T-helper 2 cell treated with Interferon-gamma antibody and Interleukin-4, amounts not matched to agents 5 μg/mL and 100 μg/mL, for 36 hours (primary cell): ENCODE results near the gene EPYC.

ENCODE experiments used
- DNase-seq: peaks from one replicate; pipeline ENCODE4 v3.0.0; 2021; ENCODE audit warnings: low spot score
- H3K27ac Mint-ChIP-seq: one replicate; pipeline ENCODE4 v1.8.0; 2021; ENCODE audit warnings: mild to moderate bottlenecking, mixed read lengths
- H3K27me3 Mint-ChIP-seq: one replicate; pipeline ENCODE4 v1.8.0; 2021; ENCODE audit warnings: low read depth, mixed read lengths
- H3K36me3 Mint-ChIP-seq: one replicate; pipeline ENCODE4 v1.8.0; 2021; ENCODE audit warnings: low read depth, mixed read lengths
- H3K4me1 Mint-ChIP-seq: one replicate; pipeline ENCODE4 v1.8.0; 2021; ENCODE audit warnings: low read depth, mixed read lengths
- H3K4me3 Mint-ChIP-seq: one replicate; pipeline ENCODE4 v1.8.0; 2022; ENCODE audit warnings: mild to moderate bottlenecking, moderate library complexity, mixed read lengths
- H3K9me3 Mint-ChIP-seq: one replicate; pipeline ENCODE4 v1.8.0; 2021; ENCODE audit warnings: mixed read lengths

The EPYC gene

GRCh38 chr12:90959538-90960139 is 45.1 kb downstream of the EPYC start:
- H3K27ac Mint-ChIP-seq, result no peak overlapping the region
- H3K4me1 Mint-ChIP-seq, result no peaks in the 10 kb centered on the region
- no peaks in the 10 kb centered on the region for H3K27me3 Mint-ChIP-seq
- no peaks in the 10 kb centered on the region for H3K36me3 Mint-ChIP-seq
- no peak overlapping the region for H3K4me3 Mint-ChIP-seq
- no peak for DNase-seq
- H3K9me3 Mint-ChIP-seq, result no peaks in the 10 kb centered on the region

GRCh38 chr12:90959032-90959431 is 45.7 kb downstream of the EPYC start:
- Mint-ChIP-seq H3K27me3 (no peaks in the 10 kb centered on the region), H3K36me3 (no peaks in the 10 kb centered on the region), H3K9me3 (no peaks in the 10 kb centered on the region), H3K27ac (no peak overlapping the region), H3K4me1 (no peaks in the 10 kb centered on the region), H3K4me3 (no peak overlapping the region)
- no peak for DNase-seq

GRCh38 chr12:90958347-90958746 is 46.4 kb downstream of the EPYC start:
- H3K27me3 Mint-ChIP-seq, result peaks cover 3% of the 10 kb centered on the region
- no peaks in the 10 kb centered on the region for H3K4me1 Mint-ChIP-seq
- no peak for DNase-seq
- H3K9me3 Mint-ChIP-seq, result no peaks in the 10 kb centered on the region
- H3K27ac Mint-ChIP-seq, result no peak overlapping the region
- no peak overlapping the region for H3K4me3 Mint-ChIP-seq
- H3K36me3 Mint-ChIP-seq, result no peaks in the 10 kb centered on the region

- H3K9me3 Mint-ChIP-seq, result no peaks in the 10 kb centered on the region
- no peaks in the 10 kb centered on the region for H3K36me3 Mint-ChIP-seq
- peaks cover 3% of the 10 kb centered on the region for H3K27me3 Mint-ChIP-seq
- no peak for DNase-seq
- H3K27ac Mint-ChIP-seq, result no peak within 1 kb of the TSS
- no peak within 1 kb of the TSS for H3K4me3 Mint-ChIP-seq
- no peaks in the 10 kb centered on the region for H3K4me1 Mint-ChIP-seq
These were observed 49.9 kb downstream of the EPYC start, which contains the start of gene CCER1 for GRCh38 chr12:90954921-90955320. Gene CCER1, minus strand, starts transcription at chr12:90955176. Its CDS starts 434 bp downstream, at chr12:90954742.

GRCh38 chr12:90954428-90954827 is 50.3 kb downstream of the EPYC start:
- H3K27ac Mint-ChIP-seq, result no peak overlapping the region
- no peaks in the 10 kb centered on the region for H3K4me1 Mint-ChIP-seq
- H3K9me3 Mint-ChIP-seq, result no peaks in the 10 kb centered on the region
- no peaks in the 10 kb centered on the region for H3K36me3 Mint-ChIP-seq
- H3K27me3 Mint-ChIP-seq, result peaks cover 3% of the 10 kb centered on the region
- DNase-seq, result no peak
- no peak overlapping the region for H3K4me3 Mint-ChIP-seq

- Mint-ChIP-seq H3K36me3 (no peaks in the 10 kb centered on the region), H3K27me3 (peaks cover 3% of the 10 kb centered on the region), H3K4me3 (no peak overlapping the region), H3K9me3 (no peaks in the 10 kb centered on the region), H3K27ac (no peak overlapping the region), H3K4me1 (no peaks in the 10 kb centered on the region)
- no peak for DNase-seq
These were observed 50.8 kb downstream of the EPYC start for GRCh38 chr12:90953956-90954421.

- no peaks in the 10 kb centered on the region for H3K4me1 Mint-ChIP-seq
These were observed 53.2 kb downstream of the EPYC start for GRCh38 chr12:90951432-90952105.

GRCh38 chr12:90947869-90948268 is 56.9 kb downstream of the EPYC start:
- DNase-seq, result no peak
- Mint-ChIP-seq H3K4me1 (no peaks in the 10 kb centered on the region), H3K27me3 (no peaks in the 10 kb centered on the region), H3K4me3 (no peak overlapping the region), H3K27ac (no peak overlapping the region), H3K36me3 (no peaks in the 10 kb centered on the region), H3K9me3 (no peaks in the 10 kb centered on the region)

More at GRCh38 chr12:90951432-90952105, 53.2 kb downstream of the EPYC start:
- Mint-ChIP-seq H3K4me3 (no peak overlapping the region), H3K27me3 (peaks cover 3% of the 10 kb centered on the region), H3K27ac (no peak overlapping the region), H3K9me3 (no peaks in the 10 kb centered on the region), H3K36me3 (no peaks in the 10 kb centered on the region)
- no peak for DNase-seq

GRCh38 chr12:90945070-90945649 is 59.6 kb downstream of the EPYC start:
- no peaks in the 10 kb centered on the region for H3K36me3 Mint-ChIP-seq
- no peaks in the 10 kb centered on the region for H3K27me3 Mint-ChIP-seq
- H3K4me3 Mint-ChIP-seq, result no peak overlapping the region
- no peaks in the 10 kb centered on the region for H3K9me3 Mint-ChIP-seq
- DNase-seq, result no peak
- H3K4me1 Mint-ChIP-seq, result peaks cover 2% of the 10 kb centered on the region
- H3K27ac Mint-ChIP-seq, result no peak overlapping the region

- no peaks in the 10 kb centered on the region for H3K27me3 Mint-ChIP-seq
- no peak overlapping the region for H3K4me3 Mint-ChIP-seq
- H3K27ac Mint-ChIP-seq, result no peak overlapping the region
- no peaks in the 10 kb centered on the region for H3K9me3 Mint-ChIP-seq
- H3K4me1 Mint-ChIP-seq, result peaks cover 2% of the 10 kb centered on the region
- DNase-seq, result no peak
- H3K36me3 Mint-ChIP-seq, result peaks cover under 1% of the 10 kb centered on the region
These were observed 61.5 kb downstream of the EPYC start for GRCh38 chr12:90943255-90943654.

- no peak for DNase-seq
- peaks cover 17% of the 10 kb centered on the region for H3K4me1 Mint-ChIP-seq
- H3K27me3 Mint-ChIP-seq, result no peaks in the 10 kb centered on the region
- H3K9me3 Mint-ChIP-seq, result no peaks in the 10 kb centered on the region
- H3K36me3 Mint-ChIP-seq, result peaks cover 1% of the 10 kb centered on the region
- no peak overlapping the region for H3K27ac Mint-ChIP-seq
- H3K4me3 Mint-ChIP-seq, result no peak overlapping the region
These were observed 63.8 kb downstream of the EPYC start for GRCh38 chr12:90940872-90941499.

GRCh38 chr12:90939382-90939781 is 65.4 kb downstream of the EPYC start:
- H3K27ac Mint-ChIP-seq, result no peak overlapping the region
- H3K27me3 Mint-ChIP-seq, result peaks cover 2% of the 10 kb centered on the region
- H3K4me3 Mint-ChIP-seq, result no peak overlapping the region
- H3K4me1 Mint-ChIP-seq, result peaks cover 24% of the 10 kb centered on the region
- H3K9me3 Mint-ChIP-seq, result no peaks in the 10 kb centered on the region
- DNase-seq, result no peak
- peaks cover 1% of the 10 kb centered on the region for H3K36me3 Mint-ChIP-seq

- Mint-ChIP-seq H3K27ac (no peak overlapping the region), H3K27me3 (peaks cover 7% of the 10 kb centered on the region)
- DNase-seq, result no peak
These were observed 66.3 kb downstream of the EPYC start for GRCh38 chr12:90938451-90938850.

GRCh38 chr12:90937651-90938050 is 67.1 kb downstream of the EPYC start:
- H3K4me1 Mint-ChIP-seq, result peaks cover 24% of the 10 kb centered on the region
- no peak overlapping the region for H3K27ac Mint-ChIP-seq

More at GRCh38 chr12:90938451-90938850, 66.3 kb downstream of the EPYC start:
- H3K9me3 Mint-ChIP-seq, result no peaks in the 10 kb centered on the region
- peaks cover 1% of the 10 kb centered on the region for H3K36me3 Mint-ChIP-seq
- H3K4me3 Mint-ChIP-seq, result no peak overlapping the region
- peaks cover 24% of the 10 kb centered on the region for H3K4me1 Mint-ChIP-seq

More at GRCh38 chr12:90937651-90938050, 67.1 kb downstream of the EPYC start:
- Mint-ChIP-seq H3K4me3 (peak overlapping the region; percentile 12), H3K9me3 (no peaks in the 10 kb centered on the region), H3K27me3 (peaks cover 7% of the 10 kb centered on the region), H3K36me3 (peaks cover 1% of the 10 kb centered on the region)
- no peak for DNase-seq
